Measurements from ENCODE around the gene CPEB2.

The CPEB2 gene

GRCh38 chr4:15011166-15011565, 8.9 kb downstream of the CPEB2 start:
- DNase-seq = no peak

GRCh38 chr4:15012017-15012788, 9.9 kb downstream of the CPEB2 start:
- DNase-seq = no peak

GRCh38 chr4:15013585-15013984, 11.3 kb downstream of the CPEB2 start:
- DNase-seq = no peak

- DNase-seq = no peak
Observed at GRCh38 chr4:15015170-15015569, 12.9 kb downstream of the CPEB2 start.

GRCh38 chr4:15018361-15018760, 16.1 kb downstream of the CPEB2 start:
- no peak for DNase-seq

- no peak for DNase-seq
Observed at GRCh38 chr4:15020502-15021286, 18.4 kb downstream of the CPEB2 start.

GRCh38 chr4:15021311-15021710, 19.0 kb downstream of the CPEB2 start:
- no peak for DNase-seq

- no peak for DNase-seq
Observed at GRCh38 chr4:15021946-15022345, 19.7 kb downstream of the CPEB2 start.

GRCh38 chr4:15024386-15024785, 22.1 kb downstream of the CPEB2 start:
- no peak for DNase-seq

- no peak for DNase-seq
Observed at GRCh38 chr4:15025693-15026092, 23.4 kb downstream of the CPEB2 start.

- DNase-seq = no peak
Observed at GRCh38 chr4:15027921-15028435, 25.7 kb downstream of the CPEB2 start.

GRCh38 chr4:15031197-15031596, 28.9 kb downstream of the CPEB2 start:
- no peak for DNase-seq

- DNase-seq = no peak
Observed at GRCh38 chr4:15031993-15032675, 29.9 kb downstream of the CPEB2 start.

- DNase-seq = no peak
Observed at GRCh38 chr4:15034071-15034764, 31.9 kb downstream of the CPEB2 start.

- DNase-seq = no peak
Observed at GRCh38 chr4:15035159-15035558, 32.9 kb downstream of the CPEB2 start.

- no peak for DNase-seq
Observed at GRCh38 chr4:15037923-15038541, 35.8 kb downstream of the CPEB2 start.

- DNase-seq = no peak
Observed at GRCh38 chr4:15040916-15041463, 38.7 kb downstream of the CPEB2 start.

- no peak for DNase-seq
Observed at GRCh38 chr4:15042529-15043167, 40.4 kb downstream of the CPEB2 start.

GRCh38 chr4:15043226-15043625, 40.9 kb downstream of the CPEB2 start:
- DNase-seq = no peak

- DNase-seq = no peak
Observed at GRCh38 chr4:15043922-15044321, 41.6 kb downstream of the CPEB2 start.

GRCh38 chr4:15054541-15054940, 52.3 kb downstream of the CPEB2 start:
- no peak for DNase-seq

- DNase-seq = no peak
Observed at GRCh38 chr4:15060213-15060612, 57.9 kb downstream of the CPEB2 start.

Measured in activated CD8-positive, alpha-beta memory T cell treated with anti-CD3 and anti-CD28 coated beads, Interleukin-2, amount 50 U/mL, for 48 hours (primary cell).